ENCODE results near the gene C12orf75.

The C12orf75 gene

DNA sequence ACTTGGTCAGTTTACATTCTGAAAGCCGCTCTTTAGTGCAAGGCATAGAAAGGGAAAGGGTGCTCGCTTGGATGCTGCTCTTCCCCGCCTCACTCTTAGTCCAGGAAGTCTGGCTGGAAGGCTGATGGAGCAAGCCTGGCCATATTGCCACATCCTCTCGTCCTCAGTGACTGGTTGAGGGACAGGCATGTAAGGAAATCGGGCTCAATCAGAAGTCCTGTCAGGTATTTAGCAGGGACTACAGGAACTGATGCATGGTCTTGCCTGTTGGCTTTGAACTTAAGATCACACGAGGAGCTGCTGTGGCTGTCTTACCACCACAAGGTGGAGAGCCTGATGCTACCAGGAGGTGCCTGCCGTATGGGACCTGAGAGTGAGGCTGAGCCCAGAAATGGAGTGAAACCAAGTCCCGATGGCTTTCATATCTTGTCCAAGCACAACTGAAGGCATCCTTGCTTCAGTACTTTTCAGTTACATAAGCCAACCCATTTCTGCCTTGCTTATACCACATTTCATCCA lies 10.7 kb upstream of the C12orf75 start:
- DNase-seq (ENCODE audit: extremely low spot score) = no peak
- TF ChIP-seq SUZ12 (IDR thresholded peaks at IDR 0.05) (no peak), CTBP1 (IDR thresholded peaks at IDR 0.05; ENCODE audit: borderline replicate concordance) (no peak), TARDBP (IDR thresholded peaks at IDR 0.05) (no peak), FOXM1 (IDR thresholded peaks at IDR 0.05; ENCODE audit: borderline replicate concordance) (no peak), NFRKB (IDR thresholded peaks at IDR 0.05) (no peak), ELF4 (IDR thresholded peaks at IDR 0.05) (no peak), FOXK2 (IDR thresholded peaks at IDR 0.05) (no peak), L3MBTL2 (conservative IDR thresholded peaks at IDR 0.05) (no peak), ARNT (IDR thresholded peaks at IDR 0.05) (no peak), HDGF (IDR thresholded peaks at IDR 0.05; ENCODE audit: borderline replicate concordance) (no peak), BHLHE40 (IDR thresholded peaks at IDR 0.05; ENCODE audit: borderline replicate concordance) (no peak), LEF1 (IDR thresholded peaks at IDR 0.05; ENCODE audit: borderline replicate concordance) (no peak), SP1 (IDR thresholded peaks at IDR 0.05) (no peak)
- TF ChIP-seq, protein P1, sequence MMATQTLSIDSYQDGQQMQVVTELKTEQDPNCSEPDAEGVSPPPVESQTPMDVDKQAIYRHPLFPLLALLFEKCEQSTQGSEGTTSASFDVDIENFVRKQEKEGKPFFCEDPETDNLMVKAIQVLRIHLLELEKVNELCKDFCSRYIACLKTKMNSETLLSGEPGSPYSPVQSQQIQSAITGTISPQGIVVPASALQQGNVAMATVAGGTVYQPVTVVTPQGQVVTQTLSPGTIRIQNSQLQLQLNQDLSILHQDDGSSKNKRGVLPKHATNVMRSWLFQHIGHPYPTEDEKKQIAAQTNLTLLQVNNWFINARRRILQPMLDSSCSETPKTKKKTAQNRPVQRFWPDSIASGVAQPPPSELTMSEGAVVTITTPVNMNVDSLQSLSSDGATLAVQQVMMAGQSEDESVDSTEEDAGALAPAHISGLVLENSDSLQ (IDR thresholded peaks at IDR 0.05) = no peak
- CTCF ChIA-PET = no interaction called here
- POLR2A ChIA-PET = no interaction called here

DNA sequence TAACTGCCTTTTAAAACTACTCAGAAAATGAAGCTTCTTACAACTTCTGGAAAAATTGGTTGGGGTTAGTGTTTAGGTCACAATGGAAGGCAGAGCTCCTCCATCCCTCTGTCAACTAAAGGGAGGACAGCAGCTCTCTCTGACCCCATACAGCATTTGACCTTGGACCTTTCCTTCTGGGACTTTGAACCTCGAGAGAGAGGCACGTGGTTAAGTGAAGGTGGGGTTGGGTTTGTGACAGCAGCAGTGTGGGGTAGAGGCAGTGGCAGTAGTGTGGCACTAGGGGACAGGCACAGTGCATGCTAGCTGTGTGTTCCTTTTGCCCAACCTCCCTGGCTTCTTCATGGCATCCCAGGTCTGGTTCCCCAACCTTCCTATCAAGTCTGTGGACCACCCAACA lies 9.4 kb upstream of the C12orf75 start:
- ChIA-PET CTCF (no interaction called here), POLR2A (interaction anchor here (0.7 kb wide), 1 partner anchor 85 kb away, joined by 3 read pairs; the partner anchor contains the start of gene APPL2)
- DNase-seq (ENCODE audit: extremely low spot score) = no peak
- TF ChIP-seq HDGF (IDR thresholded peaks at IDR 0.05; ENCODE audit: borderline replicate concordance) = no peak
- TF ChIP-seq BHLHE40 (IDR thresholded peaks at IDR 0.05; ENCODE audit: borderline replicate concordance) = no peak
- TF ChIP-seq L3MBTL2 (conservative IDR thresholded peaks at IDR 0.05) = no peak
- TF ChIP-seq ZNF384 (IDR thresholded peaks at IDR 0.05) = no peak
- no peak for TF ChIP-seq ELF4 (IDR thresholded peaks at IDR 0.05)
- no peak for TF ChIP-seq FOXK2 (IDR thresholded peaks at IDR 0.05)

DNA sequence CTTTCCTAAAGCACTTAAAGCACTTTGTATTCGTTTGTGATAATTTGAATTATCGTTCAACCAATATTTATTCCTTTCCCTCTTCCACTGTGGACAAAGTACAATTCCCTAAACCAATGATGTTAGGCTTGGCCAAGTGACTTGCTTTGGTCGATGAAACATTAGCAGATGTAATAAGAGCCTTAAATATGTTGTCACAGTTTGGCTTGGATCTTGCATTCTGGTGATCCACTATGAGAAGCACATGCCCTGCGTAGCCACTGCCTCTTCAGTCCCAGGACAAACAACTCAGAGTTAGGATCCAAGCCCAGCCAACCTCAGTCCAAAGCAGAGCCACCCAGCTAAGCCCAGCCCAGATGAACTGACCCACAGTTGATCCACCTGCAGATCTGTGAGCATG lies 8.4 kb upstream of the C12orf75 start:
- ChIA-PET POLR2A (no interaction called here), CTCF (no interaction called here)
- no peak for TF ChIP-seq NFRKB (IDR thresholded peaks at IDR 0.05)
- no peak for TF ChIP-seq ZNF384 (IDR thresholded peaks at IDR 0.05)
- TF ChIP-seq SP1 (IDR thresholded peaks at IDR 0.05) = no peak
- TF ChIP-seq, protein P1 (IDR thresholded peaks at IDR 0.05) = no peak
- TF ChIP-seq TARDBP (IDR thresholded peaks at IDR 0.05) = no peak
- no peak for TF ChIP-seq FOXA1 (IDR thresholded peaks at IDR 0.05)
- TF ChIP-seq ARNT (IDR thresholded peaks at IDR 0.05) = no peak
- TF ChIP-seq L3MBTL2 (conservative IDR thresholded peaks at IDR 0.05) = no peak
- no peak for TF ChIP-seq CTBP1 (IDR thresholded peaks at IDR 0.05; ENCODE audit: borderline replicate concordance)
- no peak for TF ChIP-seq ELF4 (IDR thresholded peaks at IDR 0.05)
- no peak for TF ChIP-seq BHLHE40 (IDR thresholded peaks at IDR 0.05; ENCODE audit: borderline replicate concordance)
- no peak for TF ChIP-seq LEF1 (IDR thresholded peaks at IDR 0.05; ENCODE audit: borderline replicate concordance)
- TF ChIP-seq HDGF (IDR thresholded peaks at IDR 0.05; ENCODE audit: borderline replicate concordance) = no peak
- no peak for DNase-seq (ENCODE audit: extremely low spot score)

DNA sequence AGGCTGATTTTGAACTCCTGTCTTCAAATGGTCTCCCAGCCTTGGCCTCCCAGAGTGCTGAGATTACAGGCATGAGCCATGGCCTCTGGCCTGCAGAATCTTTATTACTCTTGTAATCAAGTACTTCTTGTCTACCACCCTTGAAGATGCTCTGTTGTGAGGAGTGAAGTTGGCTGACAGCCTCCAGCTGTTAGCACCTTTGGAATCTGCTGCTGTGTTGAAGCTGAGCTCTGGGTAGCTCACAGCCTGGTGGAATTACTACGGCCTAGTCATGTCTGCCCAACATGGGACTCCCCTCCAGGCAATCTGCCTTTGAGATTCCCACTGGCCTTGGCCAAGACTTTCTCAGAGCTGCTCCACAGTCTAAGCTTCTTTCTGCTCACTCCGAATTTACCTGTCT lies 5.8 kb upstream of the C12orf75 start:
- POLR2A ChIA-PET = interaction anchor here (0.6 kb wide), 1 partner anchor 58 kb away, joined by 3 read pairs; no protein-coding TSS in a partner anchor
- no peak for DNase-seq (ENCODE audit: extremely low spot score)
- CTCF ChIA-PET = no interaction called here
- TF ChIP-seq ZNF384 (IDR thresholded peaks at IDR 0.05) (no peak), L3MBTL2 (conservative IDR thresholded peaks at IDR 0.05) (no peak)

DNA sequence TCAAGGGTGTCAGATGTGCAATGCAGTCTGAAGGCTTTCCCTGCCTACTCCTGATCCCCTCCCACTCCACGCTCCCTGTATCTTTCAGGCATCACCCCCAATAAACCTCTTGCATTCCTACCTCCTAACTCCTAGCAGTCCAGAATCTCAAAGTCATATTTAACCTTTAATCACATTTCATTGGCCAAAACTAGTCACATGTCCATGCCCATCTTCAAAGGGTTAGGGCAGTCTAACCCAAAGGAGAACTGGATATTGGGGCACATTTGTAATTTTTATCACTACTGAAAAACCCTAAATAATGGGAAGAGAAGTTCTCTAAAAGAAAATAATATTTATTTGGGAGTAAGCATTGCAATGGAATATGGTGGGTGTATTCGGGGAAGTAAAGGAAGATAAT lies 5.4 kb upstream of the C12orf75 start:
- ChIA-PET POLR2A (interaction anchor here (0.6 kb wide), 1 partner anchor 57 kb away, joined by 3 read pairs; no protein-coding TSS in a partner anchor), CTCF (no interaction called here)
- no peak for TF ChIP-seq FOXM1 (IDR thresholded peaks at IDR 0.05; ENCODE audit: borderline replicate concordance)
- no peak for TF ChIP-seq SUZ12 (IDR thresholded peaks at IDR 0.05)
- no peak for TF ChIP-seq FOXA1 (IDR thresholded peaks at IDR 0.05)
- no peak for TF ChIP-seq HDGF (IDR thresholded peaks at IDR 0.05; ENCODE audit: borderline replicate concordance)
- no peak for DNase-seq (ENCODE audit: extremely low spot score)

DNA sequence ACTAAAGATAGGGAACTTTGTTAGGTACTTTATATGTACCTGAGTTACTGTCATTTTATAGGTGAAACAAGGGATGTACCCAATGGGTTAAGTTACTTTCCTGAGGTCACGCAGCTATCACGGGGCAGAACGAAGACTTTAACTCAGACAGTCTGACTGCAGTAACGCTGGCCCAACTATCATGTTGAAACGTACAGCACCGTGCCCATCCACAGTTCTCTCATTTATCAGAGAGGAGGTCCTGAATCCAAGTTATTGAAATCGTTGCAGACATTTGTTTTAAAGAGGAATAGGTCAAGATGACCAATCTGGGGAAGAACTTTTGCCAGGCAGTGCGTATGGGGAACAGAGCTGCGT lies 587 bp upstream of the C12orf75 start:
- POLR2A ChIA-PET = no interaction called here

DNA sequence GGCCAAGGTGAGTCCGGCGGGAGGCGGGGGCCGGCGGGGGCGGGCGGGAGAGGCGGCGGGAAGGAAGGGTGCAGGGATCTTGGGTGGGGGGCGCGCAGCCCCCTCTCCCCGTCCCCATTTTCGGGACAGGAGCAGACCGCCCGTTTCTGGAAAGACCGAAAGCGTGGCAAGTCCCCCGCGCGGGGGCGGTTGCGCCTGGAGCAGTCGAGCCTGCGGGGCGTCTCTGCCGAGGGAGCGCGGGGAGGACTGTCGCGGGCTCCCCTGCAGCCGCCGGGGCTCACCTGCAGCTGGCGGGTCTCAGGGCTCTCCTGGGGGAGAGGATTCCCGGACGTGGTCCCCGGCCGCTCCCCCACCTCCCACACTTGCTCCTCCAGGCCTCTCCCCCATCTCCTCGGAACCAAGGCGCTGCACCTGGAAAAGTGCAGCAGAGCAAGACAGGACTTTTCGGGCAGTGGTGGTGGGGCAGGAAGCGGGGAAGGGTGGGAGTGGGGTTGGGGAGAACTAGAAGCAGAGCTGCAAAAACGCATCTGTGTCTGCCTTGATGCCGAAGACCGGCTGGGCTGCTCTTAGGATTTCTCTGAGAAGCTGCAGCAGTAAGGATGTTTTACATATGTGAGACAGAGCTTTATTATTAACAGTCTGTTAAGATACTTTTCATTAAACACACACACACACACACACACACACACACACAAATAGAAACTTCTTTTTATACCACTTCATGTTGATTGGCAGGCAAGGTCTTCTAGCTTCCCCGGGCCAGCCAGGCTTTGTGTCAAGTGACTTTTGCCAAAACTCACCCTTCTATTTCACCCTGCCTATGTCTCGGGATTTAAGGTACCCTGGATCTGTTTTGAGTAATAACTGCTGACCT lies 677 bp downstream of the C12orf75 start:
- TF ChIP-seq L3MBTL2 (conservative IDR thresholded peaks at IDR 0.05) (no peak), BHLHE40 (IDR thresholded peaks at IDR 0.05; ENCODE audit: borderline replicate concordance) (no peak), ZNF384 (IDR thresholded peaks at IDR 0.05) (no peak), SUZ12 (IDR thresholded peaks at IDR 0.05) (no peak), LEF1 (IDR thresholded peaks at IDR 0.05; ENCODE audit: borderline replicate concordance) (no peak), CTBP1 (IDR thresholded peaks at IDR 0.05; ENCODE audit: borderline replicate concordance) (no peak)
- TF ChIP-seq, protein P1 (IDR thresholded peaks at IDR 0.05) = peak; percentile 84
- peak; percentile 28 for DNase-seq (ENCODE audit: extremely low spot score)
- ChIA-PET CTCF (interaction anchor here (0.5 to 0.7 kb wide), 3 partner anchors 33 to 69 kb away, joined by 3 to 4 read pairs (median 3); no protein-coding TSS in a partner anchor), POLR2A (interaction anchor here (1.9 kb wide), 1 partner anchor 95 kb away, joined by 6 read pairs; the partner anchor contains the start of gene APPL2)

More for the DNA sequence above, 587 bp upstream of the C12orf75 start:
- no peak for DNase-seq (ENCODE audit: extremely low spot score)
- CTCF ChIA-PET = no interaction called here
- no peak for TF ChIP-seq ARNT (IDR thresholded peaks at IDR 0.05)

Measured in HEK293T (cell line).